Skeletal muscle cell (primary cell): Measurements from ENCODE around the gene TIMM21.
A peak's percentile ranks its signal among the peaks of the same experiment; 100 is the strongest.

Experiments
- DNase-seq: peaks from one replicate; pipeline ENCODE4 v3.0.0-alpha.2; 2010; ENCODE audit warnings: low read depth
- H3K4me3 ChIP-seq: 2 replicates; pipeline ENCODE4 v1.5.1; 2011; ENCODE audit warnings: low read depth, mild to moderate bottlenecking, control low read depth, low read length, moderate library complexity

The TIMM21 gene

GRCh38 chr18:74142252-74142651, 6.1 kb upstream of the TIMM21 start:
- DNase-seq, result no peak
- no peak overlapping the region for H3K4me3 ChIP-seq

- peak overlapping the region; percentile 89 for H3K4me3 ChIP-seq
- DNase-seq, result peak; percentile 5
These were observed 1.6 kb upstream of the TIMM21 start for GRCh38 chr18:74146756-74147155.

- no peak for DNase-seq
- H3K4me3 ChIP-seq, result peak overlapping the region; percentile 89
These were observed 888 bp upstream of the TIMM21 start for GRCh38 chr18:74147491-74147778.

GRCh38 chr18:74148543-74149070, 284 bp downstream of the TIMM21 start:
- no peak for DNase-seq
- peak overlapping the region; percentile 89 for H3K4me3 ChIP-seq

GRCh38 chr18:74149878-74150277, 1.6 kb downstream of the TIMM21 start:
- DNase-seq, result no peak
- peak overlapping the region; percentile 89 for H3K4me3 ChIP-seq

- DNase-seq, result no peak
These were observed 3.9 kb downstream of the TIMM21 start for GRCh38 chr18:74152270-74152669.

GRCh38 chr18:74152857-74153256, 4.5 kb downstream of the TIMM21 start:
- no peak overlapping the region for H3K4me3 ChIP-seq
- DNase-seq, result no peak

More at GRCh38 chr18:74152270-74152669, 3.9 kb downstream of the TIMM21 start:
- H3K4me3 ChIP-seq, result no peak overlapping the region

- DNase-seq, result no peak
- no peak overlapping the region for H3K4me3 ChIP-seq
These were observed 5.1 kb downstream of the TIMM21 start for GRCh38 chr18:74153377-74153776.

GRCh38 chr18:74153793-74154192, 5.5 kb downstream of the TIMM21 start:
- DNase-seq, result no peak
- no peak overlapping the region for H3K4me3 ChIP-seq

GRCh38 chr18:74154716-74155115, 6.4 kb downstream of the TIMM21 start:
- DNase-seq, result no peak
- no peak overlapping the region for H3K4me3 ChIP-seq

GRCh38 chr18:74155276-74155675, 7.0 kb downstream of the TIMM21 start:
- no peak for DNase-seq
- H3K4me3 ChIP-seq, result no peak overlapping the region

GRCh38 chr18:74163019-74163660, 14.8 kb downstream of the TIMM21 start:
- DNase-seq, result no peak
- H3K4me3 ChIP-seq, result no peak overlapping the region

- no peak overlapping the region for H3K4me3 ChIP-seq
- no peak for DNase-seq
These were observed 18.1 kb downstream of the TIMM21 start for GRCh38 chr18:74166386-74166785.

GRCh38 chr18:74171910-74172606, 23.7 kb downstream of the TIMM21 start:
- no peak overlapping the region for H3K4me3 ChIP-seq
- DNase-seq, result no peak

- no peak for DNase-seq
- H3K4me3 ChIP-seq, result no peak overlapping the region
These were observed 24.5 kb downstream of the TIMM21 start for GRCh38 chr18:74172697-74173433.

- no peak overlapping the region for H3K4me3 ChIP-seq
- DNase-seq, result no peak
These were observed 25.1 kb downstream of the TIMM21 start for GRCh38 chr18:74173434-74173750.

GRCh38 chr18:74175658-74176057, 27.3 kb downstream of the TIMM21 start:
- no peak overlapping the region for H3K4me3 ChIP-seq
- DNase-seq, result no peak

GRCh38 chr18:74178884-74179283, 30.6 kb downstream of the TIMM21 start:
- DNase-seq, result no peak
- no peak overlapping the region for H3K4me3 ChIP-seq

- no peak for DNase-seq
- no peak overlapping the region for H3K4me3 ChIP-seq
These were observed 31.4 kb downstream of the TIMM21 start for GRCh38 chr18:74179623-74180199.

- H3K4me3 ChIP-seq, result no peak overlapping the region
- no peak for DNase-seq
These were observed 34.0 kb downstream of the TIMM21 start for GRCh38 chr18:74182335-74182734.
